ENCODE results near the gene RARS1. TPM values are rescaled to one million over a fixed set of nuclear protein-coding genes. Genes with fewer than 3 reads are reported as not detected.

The RARS1 gene
- total RNA-seq, 6 experiments from 2014 or later, result 151 to 184 (median 168) TPM

GRCh38 chr5:168463081-168463480 lies 23.2 kb upstream of the RARS1 start:
- H3K36me3 Mint-ChIP-seq (ENCODE audit: low read depth), result no peaks in the 10 kb centered on the region; the same call in 1 of the 2 replicates
- DNase-seq, result no peak
- no peak overlapping the region for H3K27ac Mint-ChIP-seq
- TF ChIP-seq CTCF (IDR thresholded peaks at IDR 0.05), result no peak
- H3K9me3 Mint-ChIP-seq, result no peaks in the 10 kb centered on the region
- H3K4me3 Mint-ChIP-seq, result no peak overlapping the region
- H3K27me3 Mint-ChIP-seq (ENCODE audit: insufficient read depth), result no peaks in the 10 kb centered on the region
- peaks cover under 1% of the 10 kb centered on the region; the same call in 1 of the 2 replicates for H3K4me1 Mint-ChIP-seq (ENCODE audit: low read depth)

GRCh38 chr5:168464214-168464613 lies 22.1 kb upstream of the RARS1 start:
- Mint-ChIP-seq H3K27me3 (ENCODE audit: insufficient read depth) (no peaks in the 10 kb centered on the region), H3K4me1 (ENCODE audit: low read depth) (peaks cover 12% of the 10 kb centered on the region), H3K9me3 (no peaks in the 10 kb centered on the region), H3K4me3 (no peak overlapping the region), H3K27ac (no peak overlapping the region), H3K36me3 (ENCODE audit: low read depth) (no peaks in the 10 kb centered on the region)
- no peak for TF ChIP-seq CTCF (IDR thresholded peaks at IDR 0.05)
- no peak for DNase-seq

GRCh38 chr5:168464641-168465040 lies 21.6 kb upstream of the RARS1 start:
- peaks cover 16% of the 10 kb centered on the region for H3K4me1 Mint-ChIP-seq (ENCODE audit: low read depth)
- no peak for DNase-seq
- H3K9me3 Mint-ChIP-seq, result no peaks in the 10 kb centered on the region
- H3K4me3 Mint-ChIP-seq, result no peak overlapping the region
- H3K27me3 Mint-ChIP-seq (ENCODE audit: insufficient read depth), result no peaks in the 10 kb centered on the region
- H3K36me3 Mint-ChIP-seq (ENCODE audit: low read depth), result no peaks in the 10 kb centered on the region
- H3K27ac Mint-ChIP-seq, result no peak overlapping the region
- no peak for TF ChIP-seq CTCF (IDR thresholded peaks at IDR 0.05)

GRCh38 chr5:168467755-168468330 lies 18.4 kb upstream of the RARS1 start:
- H3K27ac Mint-ChIP-seq, result peak overlapping the region; percentile 65; the same call in 1 of the 2 replicates
- H3K9me3 Mint-ChIP-seq, result no peaks in the 10 kb centered on the region
- no peaks in the 10 kb centered on the region; the same call in 1 of the 2 replicates for H3K27me3 Mint-ChIP-seq (ENCODE audit: insufficient read depth)
- DNase-seq, result no peak
- no peak for TF ChIP-seq CTCF (IDR thresholded peaks at IDR 0.05)
- H3K4me3 Mint-ChIP-seq, result no peak overlapping the region
- peaks cover 42% of the 10 kb centered on the region for H3K4me1 Mint-ChIP-seq (ENCODE audit: low read depth)
- peaks cover 4% of the 10 kb centered on the region; the same call in 1 of the 2 replicates for H3K36me3 Mint-ChIP-seq (ENCODE audit: low read depth)

- Mint-ChIP-seq H3K9me3 (no peaks in the 10 kb centered on the region), H3K27me3 (ENCODE audit: insufficient read depth) (peaks cover 1% of the 10 kb centered on the region; the same call in 1 of the 2 replicates), H3K4me3 (peak overlapping the region; percentile 16; the same call in 1 of the 2 replicates), H3K27ac (peak overlapping the region; percentile 65), H3K36me3 (ENCODE audit: low read depth) (peaks cover 4% of the 10 kb centered on the region; the same call in 1 of the 2 replicates), H3K4me1 (ENCODE audit: low read depth) (peaks cover 50% of the 10 kb centered on the region)
- TF ChIP-seq CTCF (IDR thresholded peaks at IDR 0.05), result no peak
- DNase-seq, result peak; percentile 84
Measured at GRCh38 chr5:168468836-168469235, 17.4 kb upstream of the RARS1 start.

Data from HFFc6 (cell line).